SK-N-SH treated with all-trans-retinoic acid at 6 μM for 48 hours (cell line): ENCODE results near the gene C4orf36.

Experiments used
- PATZ1 ChIP-seq: fragments of 250-450 bp; sonication (Bioruptor Pico); IDR thresholded peaks from 2 replicates; pipeline ENCODE4 v1.8.0; 2020; ENCODE audit warnings: mild to moderate bottlenecking, moderate library complexity, borderline replicate concordance
- ZNF70 ChIP-seq: fragments of 450-650 bp; formaldehyde crosslinking; IDR thresholded peaks from 2 replicates; pipeline ENCODE4 v1.5.0; 2020; ENCODE audit warnings: mild to moderate bottlenecking, moderate library complexity

- no peak for TF ChIP-seq PATZ1 (CRISPR knock-in tag)
- no peak for TF ChIP-seq ZNF70 (CRISPR knock-in tag)
Measured at GRCh38 chr4:86856896-86857295, 35.3 kb downstream of the C4orf36 start.
